ENCODE data around the gene HCAR2.
"Not testable (repeated sequence)": the region's sequence is repeated elsewhere in the genome, so short reads cannot be mapped to it uniquely, and the experiment has no call there.

Gene HCAR2

DNA sequence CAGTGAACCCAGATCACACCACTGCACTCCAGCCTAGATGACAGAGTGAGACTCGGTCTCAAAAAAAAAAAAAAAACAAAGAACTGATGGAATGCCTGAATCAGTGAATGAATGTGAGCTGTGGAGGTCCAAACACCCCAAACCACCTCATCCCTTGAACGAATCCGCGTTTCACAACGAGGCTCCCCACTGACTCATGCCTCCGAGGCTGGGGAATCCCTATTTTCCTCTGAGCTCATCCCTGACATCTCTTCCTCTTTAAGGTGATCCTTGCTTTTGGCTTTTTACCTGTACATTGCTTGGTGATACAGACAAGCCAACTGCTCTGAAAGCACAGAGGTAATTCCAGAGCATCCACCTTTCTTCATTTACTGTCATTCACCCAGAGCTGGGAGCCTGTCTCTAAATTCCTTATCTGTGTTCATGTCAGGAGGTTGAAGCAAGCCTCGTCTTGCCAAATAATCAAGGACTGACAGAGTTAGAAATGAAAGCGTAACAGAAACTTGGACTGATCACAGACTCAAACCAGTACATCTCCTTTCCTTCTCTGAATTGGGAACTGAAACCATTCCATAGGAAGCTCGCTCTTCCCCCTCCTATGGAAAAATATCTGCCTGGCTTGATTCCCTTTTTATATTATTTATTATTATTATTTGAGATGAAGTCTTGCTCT is 3.0 kb downstream of the HCAR2 start:
- H3K4me1 ChIP-seq (ENCODE audit: low read depth, poor library complexity, severe bottlenecking); H4K20me1 ChIP-seq (ENCODE audit: insufficient read depth); H3K36me3 ChIP-seq (ENCODE audit: insufficient read depth); H3K9ac ChIP-seq; H3K4me2 ChIP-seq; H2AFZ ChIP-seq (ENCODE audit: low read depth); H3K79me2 ChIP-seq (ENCODE audit: insufficient read depth, low read depth); H3K27me3 ChIP-seq (ENCODE audit: insufficient read depth, low read depth); H3K27ac ChIP-seq; H3K4me3 ChIP-seq (IDR thresholded peaks at IDR 0.05; ENCODE audit: insufficient read depth, low read depth, low read length): not testable (repeated sequence)

DNA sequence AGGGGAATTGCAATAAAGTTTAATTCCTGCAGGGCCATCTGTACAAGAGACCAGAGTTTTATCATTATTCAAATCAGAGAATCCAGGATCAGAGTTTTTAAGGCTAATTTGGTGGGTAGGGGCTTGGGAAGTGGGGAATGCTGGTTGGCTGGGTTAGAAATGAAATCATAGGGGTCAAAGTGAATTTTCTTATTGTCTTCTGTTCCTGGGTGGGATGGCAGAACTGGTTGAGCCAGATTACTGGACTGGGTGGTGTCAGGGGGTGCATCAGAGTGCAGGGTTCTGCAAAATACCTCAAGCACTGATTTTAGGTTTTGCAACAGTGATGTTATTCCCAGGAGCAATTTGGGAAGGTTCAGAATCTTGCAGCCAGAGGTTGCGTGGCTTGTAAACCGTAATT is 6.2 kb downstream of the HCAR2 start:
- H3K4me2 ChIP-seq; H3K27ac ChIP-seq; H4K20me1 ChIP-seq (ENCODE audit: insufficient read depth); H3K27me3 ChIP-seq (ENCODE audit: insufficient read depth, low read depth); H3K4me3 ChIP-seq (IDR thresholded peaks at IDR 0.05; ENCODE audit: insufficient read depth, low read depth, low read length); H3K36me3 ChIP-seq (ENCODE audit: insufficient read depth); H2AFZ ChIP-seq (ENCODE audit: low read depth); H3K79me2 ChIP-seq (ENCODE audit: insufficient read depth, low read depth); H3K9ac ChIP-seq; H3K4me1 ChIP-seq (ENCODE audit: low read depth, poor library complexity, severe bottlenecking): not testable (repeated sequence)

DNA sequence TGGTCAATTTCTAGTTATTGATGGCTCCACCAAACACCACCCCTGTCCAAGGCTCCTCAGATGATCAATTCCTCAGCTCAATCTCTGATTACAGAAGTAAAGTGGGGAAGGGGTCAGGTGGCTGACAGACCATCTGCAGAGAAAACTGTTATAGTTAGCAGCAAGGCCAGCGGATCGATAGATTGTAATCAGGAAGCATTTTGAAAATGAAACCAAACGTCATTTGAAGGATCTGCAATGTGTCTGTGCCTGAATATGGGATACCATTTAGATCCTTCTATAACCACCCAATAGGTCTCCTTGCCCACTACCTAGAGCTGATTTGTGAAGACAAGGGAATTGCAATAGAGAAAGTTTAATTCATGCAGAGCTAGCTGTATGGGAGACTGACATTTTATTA is 11.6 kb downstream of the HCAR2 start:
- no peak overlapping the region for H3K4me2 ChIP-seq
- H3K27ac ChIP-seq, result no peak overlapping the region
- TF ChIP-seq, protein P1, sequence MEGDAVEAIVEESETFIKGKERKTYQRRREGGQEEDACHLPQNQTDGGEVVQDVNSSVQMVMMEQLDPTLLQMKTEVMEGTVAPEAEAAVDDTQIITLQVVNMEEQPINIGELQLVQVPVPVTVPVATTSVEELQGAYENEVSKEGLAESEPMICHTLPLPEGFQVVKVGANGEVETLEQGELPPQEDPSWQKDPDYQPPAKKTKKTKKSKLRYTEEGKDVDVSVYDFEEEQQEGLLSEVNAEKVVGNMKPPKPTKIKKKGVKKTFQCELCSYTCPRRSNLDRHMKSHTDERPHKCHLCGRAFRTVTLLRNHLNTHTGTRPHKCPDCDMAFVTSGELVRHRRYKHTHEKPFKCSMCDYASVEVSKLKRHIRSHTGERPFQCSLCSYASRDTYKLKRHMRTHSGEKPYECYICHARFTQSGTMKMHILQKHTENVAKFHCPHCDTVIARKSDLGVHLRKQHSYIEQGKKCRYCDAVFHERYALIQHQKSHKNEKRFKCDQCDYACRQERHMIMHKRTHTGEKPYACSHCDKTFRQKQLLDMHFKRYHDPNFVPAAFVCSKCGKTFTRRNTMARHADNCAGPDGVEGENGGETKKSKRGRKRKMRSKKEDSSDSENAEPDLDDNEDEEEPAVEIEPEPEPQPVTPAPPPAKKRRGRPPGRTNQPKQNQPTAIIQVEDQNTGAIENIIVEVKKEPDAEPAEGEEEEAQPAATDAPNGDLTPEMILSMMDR (conservative IDR thresholded peaks at IDR 0.05; ENCODE audit: low read depth, low read length), result no peak
- H3K9ac ChIP-seq, result no peak overlapping the region
- no peak overlapping the region for H2AFZ ChIP-seq (ENCODE audit: low read depth)
- H4K20me1 ChIP-seq (ENCODE audit: insufficient read depth), result no peaks in the 10 kb centered on the region
- no peaks in the 10 kb centered on the region for H3K36me3 ChIP-seq (ENCODE audit: insufficient read depth)
- H3K27me3 ChIP-seq (ENCODE audit: insufficient read depth, low read depth), result no peaks in the 10 kb centered on the region
- H3K4me1 ChIP-seq (ENCODE audit: low read depth, poor library complexity, severe bottlenecking), result no peaks in the 10 kb centered on the region
- H3K79me2 ChIP-seq (ENCODE audit: insufficient read depth, low read depth), result no peaks in the 10 kb centered on the region
- no peak overlapping the region for H3K4me3 ChIP-seq (IDR thresholded peaks at IDR 0.05; ENCODE audit: insufficient read depth, low read depth, low read length)

DNA sequence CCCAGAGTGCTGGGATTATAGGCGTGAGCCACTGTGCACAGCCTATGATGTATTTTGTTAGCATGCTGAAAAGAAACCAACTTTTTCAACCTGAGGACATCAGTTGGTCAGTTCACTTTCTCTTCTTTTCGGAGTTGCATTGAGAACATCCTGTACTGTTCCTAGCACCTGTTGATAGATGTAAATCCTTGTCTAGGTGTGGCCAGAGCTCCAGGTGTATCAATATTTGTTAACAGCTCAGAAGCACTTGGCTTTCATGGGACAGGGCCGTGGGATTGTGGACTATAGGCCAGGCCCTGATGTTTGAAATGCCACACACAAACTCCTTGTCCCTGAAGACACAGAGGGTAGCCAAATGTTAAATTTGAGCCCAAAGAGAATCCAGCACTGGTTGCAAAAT is 14.9 kb downstream of the HCAR2 start:
- TF ChIP-seq, protein P1 (conservative IDR thresholded peaks at IDR 0.05; ENCODE audit: low read depth, low read length), result no peak
- no peaks in the 10 kb centered on the region for H3K79me2 ChIP-seq (ENCODE audit: insufficient read depth, low read depth)
- no peak overlapping the region for H3K4me3 ChIP-seq (IDR thresholded peaks at IDR 0.05; ENCODE audit: insufficient read depth, low read depth, low read length)
- no peaks in the 10 kb centered on the region for H4K20me1 ChIP-seq (ENCODE audit: insufficient read depth)
- no peak overlapping the region for H2AFZ ChIP-seq (ENCODE audit: low read depth)
- H3K4me1 ChIP-seq (ENCODE audit: low read depth, poor library complexity, severe bottlenecking), result no peaks in the 10 kb centered on the region
- no peak overlapping the region for H3K9ac ChIP-seq
- no peaks in the 10 kb centered on the region for H3K36me3 ChIP-seq (ENCODE audit: insufficient read depth)
- no peak overlapping the region for H3K27ac ChIP-seq
- H3K4me2 ChIP-seq, result no peak overlapping the region
- no peaks in the 10 kb centered on the region for H3K27me3 ChIP-seq (ENCODE audit: insufficient read depth, low read depth)

DNA sequence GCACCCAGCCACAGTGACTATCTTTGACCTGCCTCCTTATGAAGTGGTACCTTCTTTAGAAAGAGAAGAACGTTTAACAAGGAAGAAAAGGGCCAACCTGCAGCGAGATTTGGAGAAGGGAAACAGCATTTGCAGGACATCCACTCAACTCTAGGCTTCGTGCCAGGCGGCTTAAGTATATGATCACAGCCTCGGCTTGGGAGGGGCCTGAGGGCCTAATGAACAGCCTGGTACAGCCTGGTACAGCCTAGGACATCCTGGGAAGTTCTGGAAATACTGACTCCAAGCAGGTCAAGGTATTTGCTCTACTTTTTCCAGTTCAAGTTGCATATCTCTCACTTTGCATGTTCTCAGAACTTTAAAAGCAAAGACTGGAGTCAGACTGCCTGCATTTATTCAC is 16.1 kb downstream of the HCAR2 start:
- H3K4me2 ChIP-seq, result no peak overlapping the region
- no peaks in the 10 kb centered on the region for H3K36me3 ChIP-seq (ENCODE audit: insufficient read depth)
- H3K27me3 ChIP-seq (ENCODE audit: insufficient read depth, low read depth), result no peaks in the 10 kb centered on the region

More for the DNA sequence above, 16.1 kb downstream of the HCAR2 start:
- no peaks in the 10 kb centered on the region for H4K20me1 ChIP-seq (ENCODE audit: insufficient read depth)
- H2AFZ ChIP-seq (ENCODE audit: low read depth), result no peak overlapping the region
- no peak overlapping the region for H3K27ac ChIP-seq
- H3K4me3 ChIP-seq (IDR thresholded peaks at IDR 0.05; ENCODE audit: insufficient read depth, low read depth, low read length), result no peak overlapping the region
- TF ChIP-seq, protein P1 (conservative IDR thresholded peaks at IDR 0.05; ENCODE audit: low read depth, low read length), result no peak
- H3K4me1 ChIP-seq (ENCODE audit: low read depth, poor library complexity, severe bottlenecking), result no peaks in the 10 kb centered on the region
- H3K79me2 ChIP-seq (ENCODE audit: insufficient read depth, low read depth), result no peaks in the 10 kb centered on the region
- H3K9ac ChIP-seq, result no peak overlapping the region
